ENCODE measurements around the gene CDC42BPG.
A peak's percentile ranks its signal among the peaks of the same experiment; 100 is the strongest.

The CDC42BPG gene, protein sequence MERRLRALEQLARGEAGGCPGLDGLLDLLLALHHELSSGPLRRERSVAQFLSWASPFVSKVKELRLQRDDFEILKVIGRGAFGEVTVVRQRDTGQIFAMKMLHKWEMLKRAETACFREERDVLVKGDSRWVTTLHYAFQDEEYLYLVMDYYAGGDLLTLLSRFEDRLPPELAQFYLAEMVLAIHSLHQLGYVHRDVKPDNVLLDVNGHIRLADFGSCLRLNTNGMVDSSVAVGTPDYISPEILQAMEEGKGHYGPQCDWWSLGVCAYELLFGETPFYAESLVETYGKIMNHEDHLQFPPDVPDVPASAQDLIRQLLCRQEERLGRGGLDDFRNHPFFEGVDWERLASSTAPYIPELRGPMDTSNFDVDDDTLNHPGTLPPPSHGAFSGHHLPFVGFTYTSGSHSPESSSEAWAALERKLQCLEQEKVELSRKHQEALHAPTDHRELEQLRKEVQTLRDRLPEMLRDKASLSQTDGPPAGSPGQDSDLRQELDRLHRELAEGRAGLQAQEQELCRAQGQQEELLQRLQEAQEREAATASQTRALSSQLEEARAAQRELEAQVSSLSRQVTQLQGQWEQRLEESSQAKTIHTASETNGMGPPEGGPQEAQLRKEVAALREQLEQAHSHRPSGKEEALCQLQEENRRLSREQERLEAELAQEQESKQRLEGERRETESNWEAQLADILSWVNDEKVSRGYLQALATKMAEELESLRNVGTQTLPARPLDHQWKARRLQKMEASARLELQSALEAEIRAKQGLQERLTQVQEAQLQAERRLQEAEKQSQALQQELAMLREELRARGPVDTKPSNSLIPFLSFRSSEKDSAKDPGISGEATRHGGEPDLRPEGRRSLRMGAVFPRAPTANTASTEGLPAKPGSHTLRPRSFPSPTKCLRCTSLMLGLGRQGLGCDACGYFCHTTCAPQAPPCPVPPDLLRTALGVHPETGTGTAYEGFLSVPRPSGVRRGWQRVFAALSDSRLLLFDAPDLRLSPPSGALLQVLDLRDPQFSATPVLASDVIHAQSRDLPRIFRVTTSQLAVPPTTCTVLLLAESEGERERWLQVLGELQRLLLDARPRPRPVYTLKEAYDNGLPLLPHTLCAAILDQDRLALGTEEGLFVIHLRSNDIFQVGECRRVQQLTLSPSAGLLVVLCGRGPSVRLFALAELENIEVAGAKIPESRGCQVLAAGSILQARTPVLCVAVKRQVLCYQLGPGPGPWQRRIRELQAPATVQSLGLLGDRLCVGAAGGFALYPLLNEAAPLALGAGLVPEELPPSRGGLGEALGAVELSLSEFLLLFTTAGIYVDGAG (N-terminal part only)

DNA sequence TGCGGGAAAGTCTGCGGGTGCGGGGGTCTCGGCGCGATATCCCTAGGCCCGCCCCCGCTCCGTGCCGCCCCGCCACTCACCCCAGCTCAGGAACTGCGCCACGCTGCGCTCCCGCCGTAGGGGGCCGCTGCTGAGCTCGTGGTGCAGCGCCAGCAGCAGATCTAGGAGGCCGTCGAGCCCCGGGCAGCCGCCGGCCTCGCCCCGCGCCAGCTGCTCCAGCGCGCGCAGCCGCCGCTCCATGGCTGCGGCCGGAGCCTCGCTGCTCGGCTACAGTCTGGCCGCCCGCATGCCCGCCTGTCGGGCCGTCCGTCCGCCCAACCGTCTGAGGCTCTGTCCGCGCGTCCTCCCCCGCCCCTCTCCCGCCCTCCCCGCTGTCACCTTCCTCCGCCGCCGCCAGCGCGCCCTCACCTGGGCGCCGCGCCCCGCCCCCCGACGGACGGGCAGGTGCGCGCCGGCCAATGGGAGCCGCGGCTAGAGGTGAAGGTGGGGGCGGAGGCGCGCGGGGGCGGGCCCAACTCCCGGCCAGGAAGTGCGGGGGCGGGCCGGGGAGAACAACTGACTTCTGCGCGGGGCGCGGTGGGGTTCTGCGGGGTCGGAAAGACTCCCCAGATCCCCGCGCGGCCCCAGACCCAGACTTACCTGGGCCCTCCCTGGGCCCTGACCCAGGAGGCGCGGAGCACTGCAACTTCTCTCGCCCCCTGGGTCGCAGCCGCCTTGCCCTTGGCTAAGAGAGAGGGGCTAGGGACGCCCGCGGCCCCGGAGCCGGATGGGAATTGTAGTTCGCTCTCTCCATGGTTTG is at the start of gene CDC42BPG:
TSS of gene CDC42BPG (minus strand) at position 324 of the 799 bp plus-strand sequence. CDS start at position 240, 84 bp downstream.
- TF ChIP-seq, protein P1, sequence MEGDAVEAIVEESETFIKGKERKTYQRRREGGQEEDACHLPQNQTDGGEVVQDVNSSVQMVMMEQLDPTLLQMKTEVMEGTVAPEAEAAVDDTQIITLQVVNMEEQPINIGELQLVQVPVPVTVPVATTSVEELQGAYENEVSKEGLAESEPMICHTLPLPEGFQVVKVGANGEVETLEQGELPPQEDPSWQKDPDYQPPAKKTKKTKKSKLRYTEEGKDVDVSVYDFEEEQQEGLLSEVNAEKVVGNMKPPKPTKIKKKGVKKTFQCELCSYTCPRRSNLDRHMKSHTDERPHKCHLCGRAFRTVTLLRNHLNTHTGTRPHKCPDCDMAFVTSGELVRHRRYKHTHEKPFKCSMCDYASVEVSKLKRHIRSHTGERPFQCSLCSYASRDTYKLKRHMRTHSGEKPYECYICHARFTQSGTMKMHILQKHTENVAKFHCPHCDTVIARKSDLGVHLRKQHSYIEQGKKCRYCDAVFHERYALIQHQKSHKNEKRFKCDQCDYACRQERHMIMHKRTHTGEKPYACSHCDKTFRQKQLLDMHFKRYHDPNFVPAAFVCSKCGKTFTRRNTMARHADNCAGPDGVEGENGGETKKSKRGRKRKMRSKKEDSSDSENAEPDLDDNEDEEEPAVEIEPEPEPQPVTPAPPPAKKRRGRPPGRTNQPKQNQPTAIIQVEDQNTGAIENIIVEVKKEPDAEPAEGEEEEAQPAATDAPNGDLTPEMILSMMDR (conservative IDR thresholded peaks at IDR 0.05; ENCODE audit: low read length), result peak; percentile 35; the same call in 1 of the 2 replicates
- TF ChIP-seq EZH2phosphoT487 (IDR thresholded peaks at IDR 0.05; ENCODE audit: borderline replicate concordance), result no peak
- Histone ChIP-seq H3K36me3 (ENCODE audit: insufficient read depth, low read length) (no peaks in the 10 kb centered on the region), H3K4me2 (ENCODE audit: low read depth, low read length, poor library complexity, severe bottlenecking) (peak within 1 kb of the TSS; percentile 44), H3K9ac (ENCODE audit: low read depth, low read length, poor library complexity, severe bottlenecking) (no peak within 1 kb of the TSS), H3K27me3 (ENCODE audit: insufficient read depth, low read length, poor library complexity, severe bottlenecking) (no peaks in the 10 kb centered on the region), H3K4me1 (ENCODE audit: insufficient read depth, low read length, poor library complexity, severe bottlenecking) (peaks cover 8% of the 10 kb centered on the region), H3K4me3 (ENCODE audit: low read length, poor library complexity, severe bottlenecking) (peak within 1 kb of the TSS; percentile 63), H3F3A (ENCODE audit: low read depth) (no peaks in the 10 kb centered on the region), H3K9me3 (ENCODE audit: insufficient read depth, low read depth, low read length) (no peaks in the 10 kb centered on the region), H2AFZ (ENCODE audit: low read length) (peak within 1 kb of the TSS; percentile 45; the same call in 1 of the 2 replicates), H3K79me2 (ENCODE audit: insufficient read depth, low read length) (no peaks in the 10 kb centered on the region), H4K20me1 (ENCODE audit: insufficient read depth, low read length, poor library complexity, severe bottlenecking) (no peaks in the 10 kb centered on the region), H3K9me2 (replicated peaks; ENCODE audit: low read depth, low read length) (no peaks in the 10 kb centered on the region)

DNA sequence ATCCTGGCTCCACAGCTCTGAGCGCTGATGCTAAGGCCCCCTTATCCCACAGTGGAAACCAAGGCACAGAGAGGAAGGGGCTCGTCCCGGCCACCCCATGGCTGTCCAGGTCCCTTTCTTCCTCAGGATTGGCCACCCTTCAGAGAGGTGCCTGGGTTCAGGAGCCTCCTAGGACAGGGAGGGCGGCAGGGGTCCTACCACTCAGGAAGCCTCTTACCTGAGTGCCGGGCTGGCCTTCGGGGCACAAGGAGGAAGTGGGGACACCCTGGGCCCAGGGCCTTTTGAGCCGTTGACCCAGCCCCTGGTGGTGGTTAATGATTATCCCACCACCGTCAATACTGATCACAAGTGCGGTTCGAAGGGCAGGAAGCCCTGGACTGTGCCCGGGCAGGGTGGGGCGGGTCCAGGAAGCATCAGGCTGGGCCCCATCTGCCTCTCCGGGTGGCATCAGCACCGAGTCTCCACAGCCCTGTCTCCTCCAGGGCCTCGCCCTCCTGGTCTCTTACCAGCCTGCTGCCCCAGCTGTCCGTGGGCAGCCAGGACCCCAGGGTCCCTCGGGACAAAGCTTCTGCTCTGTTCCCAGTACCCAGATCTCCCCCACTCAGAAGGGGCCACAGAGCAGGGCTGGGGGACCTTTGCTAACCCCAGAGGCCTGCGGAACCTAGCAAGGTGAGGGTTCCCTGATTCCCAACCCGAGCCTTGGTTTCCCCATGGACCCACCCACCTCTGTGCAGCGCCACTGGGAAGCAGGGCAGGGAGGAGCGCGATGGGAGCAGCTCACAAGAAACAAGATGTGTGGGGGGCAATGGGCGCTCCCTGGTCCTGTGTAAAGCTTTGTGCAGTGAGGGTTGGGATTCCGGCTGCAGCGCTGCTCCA is 49.0 kb upstream of the CDC42BPG start:
- H3K9ac ChIP-seq (ENCODE audit: low read depth, low read length, poor library complexity, severe bottlenecking), result peak overlapping the region; percentile 3
- H3K79me2 ChIP-seq (ENCODE audit: insufficient read depth, low read length), result no peaks in the 10 kb centered on the region
- no peaks in the 10 kb centered on the region for H3K9me3 ChIP-seq (ENCODE audit: insufficient read depth, low read depth, low read length)
- TF ChIP-seq, protein P1 (conservative IDR thresholded peaks at IDR 0.05; ENCODE audit: low read length), result no peak
- TF ChIP-seq EZH2phosphoT487 (IDR thresholded peaks at IDR 0.05; ENCODE audit: borderline replicate concordance), result no peak
- no peaks in the 10 kb centered on the region; the same call in 1 of the 2 replicates for H3K36me3 ChIP-seq (ENCODE audit: insufficient read depth, low read length)
- peaks cover under 1% of the 10 kb centered on the region for H3K4me1 ChIP-seq (ENCODE audit: insufficient read depth, low read length, poor library complexity, severe bottlenecking)
- no peaks in the 10 kb centered on the region for H3F3A ChIP-seq (ENCODE audit: low read depth)
- H3K4me3 ChIP-seq (ENCODE audit: low read length, poor library complexity, severe bottlenecking), result no peak overlapping the region
- no peak overlapping the region for H2AFZ ChIP-seq (ENCODE audit: low read length)
- no peaks in the 10 kb centered on the region for H3K9me2 ChIP-seq (replicated peaks; ENCODE audit: low read depth, low read length)
- H3K27me3 ChIP-seq (ENCODE audit: insufficient read depth, low read length, poor library complexity, severe bottlenecking), result no peaks in the 10 kb centered on the region
- H4K20me1 ChIP-seq (ENCODE audit: insufficient read depth, low read length, poor library complexity, severe bottlenecking), result no peaks in the 10 kb centered on the region
- no peak overlapping the region for H3K4me2 ChIP-seq (ENCODE audit: low read depth, low read length, poor library complexity, severe bottlenecking)
